ENCODE results near the gene CRTAC1.

Gene CRTAC1

GRCh38 chr10:98035599-98035998, 5.2 kb upstream of the CRTAC1 start:
- Histone ChIP-seq H3K27ac (ENCODE audit: low read length, poor library complexity, severe bottlenecking) (no peak overlapping the region), H3K4me1 (ENCODE audit: control insufficient read depth, insufficient read depth, low read depth, low read length) (peaks cover 13% of the 10 kb centered on the region), H4K91ac (ENCODE audit: low read length) (no peak overlapping the region), H3K4ac (ENCODE audit: low read depth in 1 of 2, low read length in 2 of 2) (no peak overlapping the region), H3K9me3 (ENCODE audit: control insufficient read depth, low read length) (no peaks in the 10 kb centered on the region), H2BK15ac (ENCODE audit: low read depth, poor library complexity, severe bottlenecking) (no peak overlapping the region), H3K79me1 (replicated peaks; ENCODE audit: low read length, poor library complexity, severe bottlenecking) (no peaks in the 10 kb centered on the region), H2AFZ (ENCODE audit: low read depth, low read length) (no peak overlapping the region), H2BK5ac (ENCODE audit: low read depth, low read length, poor library complexity, severe bottlenecking) (no peak overlapping the region), H3K9ac (ENCODE audit: low read length) (no peak overlapping the region), H3K18ac (ENCODE audit: low read depth in 1 of 2, low read length in 2 of 2) (no peak overlapping the region), H3K27me3 (ENCODE audit: control insufficient read depth in 1 of 2, insufficient read depth in 1 of 2, low read length in 2 of 2) (peaks cover 95 to 99% of the 10 kb centered on the region in 2 experiments), H2BK12ac (ENCODE audit: low read length in 2 of 2) (no peak overlapping the region), H2AK5ac (ENCODE audit: low read length, severe bottlenecking) (no peak overlapping the region), H3K14ac (ENCODE audit: low read length in 2 of 2) (no peak overlapping the region), H2BK120ac (ENCODE audit: low read depth, low read length) (no peak overlapping the region), H3K4me2 (ENCODE audit: low read length, poor library complexity, severe bottlenecking) (no peak overlapping the region), H3K4me3 (ENCODE audit: insufficient read depth in 1 of 2, low read depth in 1 of 2, low read length in 2 of 2) (no peak overlapping the region), H3K23ac (ENCODE audit: low read length in 2 of 2) (no peak overlapping the region), H4K8ac (ENCODE audit: low read length) (no peak overlapping the region), H3K36me3 (ENCODE audit: control insufficient read depth in 1 of 2, insufficient read depth in 2 of 2, low read depth in 1 of 2, low read length in 2 of 2) (no peaks in the 10 kb centered on the region)
- 47% methylated on average over 1 of the region's 1 CpG for WGBS
- no peak for DNase-seq

DNA sequence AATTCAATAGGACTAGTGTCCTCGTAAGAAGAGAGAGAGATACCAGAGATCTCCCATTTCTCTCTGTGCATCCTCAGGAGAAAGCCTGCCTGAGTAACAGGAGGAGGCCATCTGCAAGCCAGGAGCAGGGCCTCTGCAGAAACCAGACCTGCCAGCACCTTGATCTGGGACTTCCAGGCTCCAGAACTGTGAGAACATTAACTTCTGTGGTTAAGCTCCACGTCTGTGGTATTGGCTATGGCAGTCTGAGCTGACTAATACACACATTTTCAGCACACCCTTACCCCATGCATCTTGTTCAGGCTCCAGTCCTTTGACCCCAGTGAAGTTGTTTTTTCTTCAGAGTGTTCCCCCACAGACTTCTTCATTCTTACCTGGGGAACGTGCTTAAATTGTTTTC, 3.1 kb upstream of the CRTAC1 start:
- H2BK12ac ChIP-seq (ENCODE audit: low read length in 2 of 2) = no peak overlapping the region
- H3K4me2 ChIP-seq (ENCODE audit: low read length, poor library complexity, severe bottlenecking) = no peak overlapping the region
- 62% methylated on average over 3 of the region's 3 CpGs for WGBS
- no peak overlapping the region for H2AK5ac ChIP-seq (ENCODE audit: low read length, severe bottlenecking)
- no peak overlapping the region for H3K18ac ChIP-seq (ENCODE audit: low read depth in 1 of 2, low read length in 2 of 2)
- no peak overlapping the region for H4K91ac ChIP-seq (ENCODE audit: low read length)
- no peak overlapping the region for H3K9ac ChIP-seq (ENCODE audit: low read length)
- no peak overlapping the region for H2AFZ ChIP-seq (ENCODE audit: low read depth, low read length)
- no peaks in the 10 kb centered on the region for H3K9me3 ChIP-seq (ENCODE audit: control insufficient read depth, low read length)
- DNase-seq = no peak
- no peak overlapping the region for H4K8ac ChIP-seq (ENCODE audit: low read length)
- no peak overlapping the region for H2BK120ac ChIP-seq (ENCODE audit: low read depth, low read length)
- no peak overlapping the region for H2BK15ac ChIP-seq (ENCODE audit: low read depth, poor library complexity, severe bottlenecking)
- no peak overlapping the region for H3K27ac ChIP-seq (ENCODE audit: low read length, poor library complexity, severe bottlenecking)
- no peak overlapping the region for H3K23ac ChIP-seq (ENCODE audit: low read length in 2 of 2)
- H3K4me3 ChIP-seq (ENCODE audit: insufficient read depth in 1 of 2, low read depth in 1 of 2, low read length in 2 of 2) = no peak overlapping the region
- peaks cover 23% of the 10 kb centered on the region for H3K4me1 ChIP-seq (ENCODE audit: control insufficient read depth, insufficient read depth, low read depth, low read length)
- no peak overlapping the region for H3K14ac ChIP-seq (ENCODE audit: low read length in 2 of 2)
- H3K79me1 ChIP-seq (replicated peaks; ENCODE audit: low read length, poor library complexity, severe bottlenecking) = no peaks in the 10 kb centered on the region
- no peak overlapping the region for H3K4ac ChIP-seq (ENCODE audit: low read depth in 1 of 2, low read length in 2 of 2)
- peaks cover 89 to 95% of the 10 kb centered on the region in 2 experiments for H3K27me3 ChIP-seq (ENCODE audit: control insufficient read depth in 1 of 2, insufficient read depth in 1 of 2, low read length in 2 of 2)
- no peaks in the 10 kb centered on the region for H3K36me3 ChIP-seq (ENCODE audit: control insufficient read depth in 1 of 2, insufficient read depth in 2 of 2, low read depth in 1 of 2, low read length in 2 of 2)
- no peak overlapping the region for H2BK5ac ChIP-seq (ENCODE audit: low read depth, low read length, poor library complexity, severe bottlenecking)

DNA sequence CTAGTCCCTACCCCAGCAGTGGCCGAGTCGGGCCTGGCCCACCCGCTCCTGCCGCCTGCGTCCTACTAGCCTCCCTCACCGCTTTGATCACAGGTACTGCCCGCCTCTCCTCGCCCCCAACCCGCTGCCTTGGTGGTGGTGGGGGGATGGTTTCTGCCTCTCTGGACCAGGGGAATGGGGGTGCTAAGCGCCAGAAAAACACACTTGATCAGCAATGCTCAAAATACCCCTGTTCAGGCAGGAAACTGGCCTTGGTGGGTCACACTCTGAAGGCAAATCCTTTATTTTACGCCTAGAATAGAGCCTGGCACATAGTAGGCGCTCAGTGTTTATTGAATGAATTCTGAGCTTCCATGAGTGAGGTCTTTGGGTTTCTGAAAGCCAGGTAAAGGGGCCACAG, 1.0 kb upstream of the CRTAC1 start:
- WGBS = 27% methylated on average over 8 of the region's 12 CpGs

DNA sequence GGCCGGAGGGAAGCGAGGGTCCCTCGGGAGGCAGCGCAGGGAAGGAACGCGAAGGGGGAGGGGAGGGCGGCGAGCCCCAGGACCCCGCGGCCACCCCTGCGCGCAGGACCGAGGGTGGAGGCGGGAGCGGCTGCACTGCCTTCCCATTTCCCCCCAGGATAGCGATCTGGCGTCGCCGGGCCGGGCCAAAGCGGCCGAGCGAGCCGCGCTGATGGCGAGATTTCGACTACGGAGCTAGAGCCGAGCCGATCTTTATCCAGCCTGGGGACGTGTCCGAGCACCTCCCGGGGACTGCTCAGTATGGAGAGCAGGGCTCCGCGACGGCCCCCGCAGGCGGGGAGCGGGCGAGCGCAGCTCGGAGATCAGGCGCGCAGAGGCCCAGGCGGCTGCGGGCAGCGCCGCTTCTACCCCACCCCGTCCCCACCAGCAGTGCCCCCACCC, 590 bp upstream of the CRTAC1 start:
- Histone ChIP-seq H2BK5ac (ENCODE audit: low read depth, low read length, poor library complexity, severe bottlenecking) (no peak overlapping the region), H3K9me3 (ENCODE audit: control insufficient read depth, low read length) (no peaks in the 10 kb centered on the region), H3K79me1 (replicated peaks; ENCODE audit: low read length, poor library complexity, severe bottlenecking) (no peaks in the 10 kb centered on the region), H3K23ac (ENCODE audit: low read length in 2 of 2) (no peak overlapping the region), H2BK12ac (ENCODE audit: low read length in 2 of 2) (no peak overlapping the region), H2BK120ac (ENCODE audit: low read depth, low read length) (no peak overlapping the region), H3K27me3 (ENCODE audit: control insufficient read depth in 1 of 2, insufficient read depth in 1 of 2, low read length in 2 of 2) (peaks cover 87 to 92% of the 10 kb centered on the region in 2 experiments), H3K9ac (ENCODE audit: low read length) (no peak overlapping the region), H3K14ac (ENCODE audit: low read length in 2 of 2) (no peak overlapping the region), H4K8ac (ENCODE audit: low read length) (no peak overlapping the region), H2AK5ac (ENCODE audit: low read length, severe bottlenecking) (no peak overlapping the region), H3K4me3 (ENCODE audit: insufficient read depth in 1 of 2, low read depth in 1 of 2, low read length in 2 of 2) (no peak overlapping the region), H2BK15ac (ENCODE audit: low read depth, poor library complexity, severe bottlenecking) (no peak overlapping the region), H3K27ac (ENCODE audit: low read length, poor library complexity, severe bottlenecking) (no peak overlapping the region), H3K4me1 (ENCODE audit: control insufficient read depth, insufficient read depth, low read depth, low read length) (peaks cover 19% of the 10 kb centered on the region), H3K4ac (ENCODE audit: low read depth in 1 of 2, low read length in 2 of 2) (no peak overlapping the region), H3K4me2 (ENCODE audit: low read length, poor library complexity, severe bottlenecking) (peak overlapping the region; percentile 75), H4K91ac (ENCODE audit: low read length) (no peak overlapping the region), H3K36me3 (ENCODE audit: control insufficient read depth in 1 of 2, insufficient read depth in 2 of 2, low read depth in 1 of 2, low read length in 2 of 2) (no peaks in the 10 kb centered on the region), H3K18ac (ENCODE audit: low read depth in 1 of 2, low read length in 2 of 2) (no peak overlapping the region), H2AFZ (ENCODE audit: low read depth, low read length) (peak overlapping the region; percentile 33)
- 2% methylated on average over 6 of the region's 49 CpGs for WGBS
- DNase-seq = peak; percentile 4

More for the DNA sequence above, 1.0 kb upstream of the CRTAC1 start:
- no peak overlapping the region for H3K18ac ChIP-seq (ENCODE audit: low read depth in 1 of 2, low read length in 2 of 2)
- H2BK12ac ChIP-seq (ENCODE audit: low read length in 2 of 2) = no peak overlapping the region
- no peak overlapping the region for H3K9ac ChIP-seq (ENCODE audit: low read length)
- peaks cover 19% of the 10 kb centered on the region for H3K4me1 ChIP-seq (ENCODE audit: control insufficient read depth, insufficient read depth, low read depth, low read length)
- H3K14ac ChIP-seq (ENCODE audit: low read length in 2 of 2) = no peak overlapping the region
- no peaks in the 10 kb centered on the region for H3K36me3 ChIP-seq (ENCODE audit: control insufficient read depth in 1 of 2, insufficient read depth in 2 of 2, low read depth in 1 of 2, low read length in 2 of 2)
- no peak overlapping the region for H3K27ac ChIP-seq (ENCODE audit: low read length, poor library complexity, severe bottlenecking)
- no peaks in the 10 kb centered on the region for H3K79me1 ChIP-seq (replicated peaks; ENCODE audit: low read length, poor library complexity, severe bottlenecking)
- no peak overlapping the region for H3K4ac ChIP-seq (ENCODE audit: low read depth in 1 of 2, low read length in 2 of 2)
- H4K8ac ChIP-seq (ENCODE audit: low read length) = no peak overlapping the region
- no peak overlapping the region for H2BK15ac ChIP-seq (ENCODE audit: low read depth, poor library complexity, severe bottlenecking)
- H3K9me3 ChIP-seq (ENCODE audit: control insufficient read depth, low read length) = no peaks in the 10 kb centered on the region
- H2AFZ ChIP-seq (ENCODE audit: low read depth, low read length) = no peak overlapping the region
- no peak overlapping the region for H2BK5ac ChIP-seq (ENCODE audit: low read depth, low read length, poor library complexity, severe bottlenecking)
- H2AK5ac ChIP-seq (ENCODE audit: low read length, severe bottlenecking) = no peak overlapping the region
- H3K23ac ChIP-seq (ENCODE audit: low read length in 2 of 2) = peak overlapping the region in 1 of 2 experiments; percentile 61
- no peak for DNase-seq
- H3K4me3 ChIP-seq (ENCODE audit: insufficient read depth in 1 of 2, low read depth in 1 of 2, low read length in 2 of 2) = no peak overlapping the region
- H4K91ac ChIP-seq (ENCODE audit: low read length) = no peak overlapping the region
- no peak overlapping the region for H3K4me2 ChIP-seq (ENCODE audit: low read length, poor library complexity, severe bottlenecking)
- peaks cover 87 to 92% of the 10 kb centered on the region in 2 experiments for H3K27me3 ChIP-seq (ENCODE audit: control insufficient read depth in 1 of 2, insufficient read depth in 1 of 2, low read length in 2 of 2)
- no peak overlapping the region for H2BK120ac ChIP-seq (ENCODE audit: low read depth, low read length)

All from mesenchymal stem cell (in vitro differentiated cells and primary cell).